ENCODE results near the gene VAMP1. TPM values are rescaled to one million over a fixed set of nuclear protein-coding genes. Genes with fewer than 3 reads are reported as not detected.

The VAMP1 gene
- total RNA-seq, 4 donors from 2014 or later: 2.1 to 6.6 (median 4.4) TPM

- H3K4me3 ChIP-seq (ENCODE audit: low read depth, poor library complexity, severe bottlenecking): no peak overlapping the region
- 87 to 88% methylated on average over 8 to 12 of the region's 12 CpGs for WGBS, 2 donors
- TF ChIP-seq POLR2A (IDR thresholded peaks at IDR 0.05) (no peak), CTCF (IDR thresholded peaks at IDR 0.05) (no peak)
- intact Hi-C loops (cut with DNase I; ENCODE audit: low total_unique reads): no loop called here
- peak in 1 of 2 donors; percentile 78 for DNase-seq (ENCODE audit: low spot score in 2 of 2)
Measured at GRCh38 chr12:6457220-6457945, 13.1 kb downstream of the VAMP1 start.

GRCh38 chr12:6452944-6453630, 17.4 kb downstream of the VAMP1 start:
- 50 to 53% methylated on average over 14 to 17 of the region's 17 CpGs for WGBS, 2 donors
- TF ChIP-seq POLR2A (IDR thresholded peaks at IDR 0.05) (no peak), CTCF (IDR thresholded peaks at IDR 0.05) (no peak)
- H3K4me3 ChIP-seq (ENCODE audit: low read depth, poor library complexity, severe bottlenecking): no peak overlapping the region
- intact Hi-C loops (cut with DNase I; ENCODE audit: low total_unique reads): no loop called here
- DNase-seq (ENCODE audit: low spot score in 2 of 2): peak in 1 of 2 donors; percentile 86

- WGBS, 2 donors: 2 to 3% methylated on average over 9 of the region's 9 CpGs
- no peak for TF ChIP-seq CTCF (IDR thresholded peaks at IDR 0.05)
- no peak for TF ChIP-seq POLR2A (IDR thresholded peaks at IDR 0.05)
- H3K4me3 ChIP-seq (ENCODE audit: low read depth, poor library complexity, severe bottlenecking): peak overlapping the region; percentile 66
- DNase-seq (ENCODE audit: low spot score in 2 of 2): peak in 1 of 2 donors; percentile 85
- intact Hi-C loops (cut with DNase I; ENCODE audit: low total_unique reads): no loop called here
Measured at GRCh38 chr12:6452245-6452943, 18.1 kb downstream of the VAMP1 start.

- whole genome bisulfite sequencing, 2 donors: 1% methylated on average over 27 of the region's 27 CpGs
- peak within 1 kb of the TSS; percentile 66 for H3K4me3 ChIP-seq (ENCODE audit: low read depth, poor library complexity, severe bottlenecking)
- intact Hi-C loops (cut with DNase I; ENCODE audit: low total_unique reads): no loop called here
- TF ChIP-seq POLR2A (IDR thresholded peaks at IDR 0.05) (no peak), CTCF (IDR thresholded peaks at IDR 0.05) (no peak)
- peak; percentile 86 to 95 for DNase-seq (ENCODE audit: low spot score in 2 of 2)
Measured at GRCh38 chr12:6451348-6452244, 18.9 kb downstream of the VAMP1 start, which contains the start of gene TAPBPL. Gene TAPBPL, plus strand, starts transcription at chr12:6452042. Its CDS starts 207 bp downstream, at chr12:6452249.

GRCh38 chr12:6450869-6451347, 19.6 kb downstream of the VAMP1 start:
- peak in 1 of 2 donors; percentile 89 for DNase-seq (ENCODE audit: low spot score in 2 of 2)
- intact Hi-C loops (cut with DNase I; ENCODE audit: low total_unique reads): no loop called here
- WGBS, 2 donors: 3 to 8% methylated on average over 11 of the region's 11 CpGs
- peak overlapping the region; percentile 66 for H3K4me3 ChIP-seq (ENCODE audit: low read depth, poor library complexity, severe bottlenecking)
- TF ChIP-seq POLR2A (IDR thresholded peaks at IDR 0.05) (no peak), CTCF (IDR thresholded peaks at IDR 0.05) (no peak)

Measured in lower leg skin (tissue), 4 donors.